ENCODE results near the gene MBD1.
A peak's percentile ranks its signal among the peaks of the same experiment; 100 is the strongest.
"Not testable (repeated sequence)": the region's sequence is repeated elsewhere in the genome, so short reads cannot be mapped to it uniquely, and the experiment has no call there.

The MBD1 gene

GRCh38 chr18:50297621-50298442 is 16.5 kb upstream of the MBD1 start:
- DNase-seq (ENCODE audit: low read depth), result no peak
- peak overlapping the region; percentile 52 for H3K4me3 ChIP-seq (ENCODE audit: low read depth, low read length)

GRCh38 chr18:50293039-50293438 is 11.7 kb upstream of the MBD1 start:
- no peak for DNase-seq (ENCODE audit: low read depth)
- H3K4me3 ChIP-seq (ENCODE audit: low read depth, low read length), result no peak overlapping the region

GRCh38 chr18:50289108-50289443 is 7.8 kb upstream of the MBD1 start:
- H3K4me3 ChIP-seq (ENCODE audit: low read depth, low read length), result no peak overlapping the region
- no peak for DNase-seq (ENCODE audit: low read depth)

GRCh38 chr18:50288348-50289107 is 7.2 kb upstream of the MBD1 start:
- DNase-seq (ENCODE audit: low read depth), result not testable (repeated sequence)
- peak overlapping the region; percentile 93 for H3K4me3 ChIP-seq (ENCODE audit: low read depth, low read length)

- peak; percentile 99 for DNase-seq (ENCODE audit: low read depth)
These were observed 6.4 kb upstream of the MBD1 start, which contains the start of gene CXXC1 for GRCh38 chr18:50287441-50288347. TSS of gene CXXC1 (minus strand) at chr18:50287692. CDS start at chr18:50287589, 103 bp downstream.

GRCh38 chr18:50287028-50287440 is 5.7 kb upstream of the MBD1 start:
- DNase-seq (ENCODE audit: low read depth), result no peak
- peak overlapping the region; percentile 93 for H3K4me3 ChIP-seq (ENCODE audit: low read depth, low read length)

More at GRCh38 chr18:50287441-50288347, 6.4 kb upstream of the MBD1 start, which contains the start of gene CXXC1:
- peak within 1 kb of the TSS; percentile 93 for H3K4me3 ChIP-seq (ENCODE audit: low read depth, low read length)

- H3K4me3 ChIP-seq (ENCODE audit: low read depth, low read length), result peak overlapping the region; percentile 93
- DNase-seq (ENCODE audit: low read depth), result no peak
These were observed 5.2 kb upstream of the MBD1 start for GRCh38 chr18:50286391-50287027.

GRCh38 chr18:50285631-50286321 is 4.5 kb upstream of the MBD1 start:
- no peak for DNase-seq (ENCODE audit: low read depth)
- H3K4me3 ChIP-seq (ENCODE audit: low read depth, low read length), result no peak overlapping the region

- no peak for DNase-seq (ENCODE audit: low read depth)
- H3K4me3 ChIP-seq (ENCODE audit: low read depth, low read length), result no peak overlapping the region
These were observed 3.7 kb upstream of the MBD1 start for GRCh38 chr18:50285071-50285470.

- no peak for DNase-seq (ENCODE audit: low read depth)
- no peak overlapping the region for H3K4me3 ChIP-seq (ENCODE audit: low read depth, low read length)
These were observed 3.0 kb upstream of the MBD1 start for GRCh38 chr18:50284255-50284885.

- DNase-seq (ENCODE audit: low read depth), result no peak
- no peak overlapping the region for H3K4me3 ChIP-seq (ENCODE audit: low read depth, low read length)
These were observed 2.3 kb upstream of the MBD1 start for GRCh38 chr18:50283469-50284209.

GRCh38 chr18:50282521-50283335 is 1.4 kb upstream of the MBD1 start:
- DNase-seq (ENCODE audit: low read depth), result no peak
- no peak overlapping the region for H3K4me3 ChIP-seq (ENCODE audit: low read depth, low read length)

GRCh38 chr18:50281972-50282520 is 723 bp upstream of the MBD1 start:
- H3K4me3 ChIP-seq (ENCODE audit: low read depth, low read length), result peak overlapping the region; percentile 96
- DNase-seq (ENCODE audit: low read depth), result no peak

GRCh38 chr18:50280707-50281294 is 522 bp downstream of the MBD1 start:
- peak overlapping the region; percentile 96 for H3K4me3 ChIP-seq (ENCODE audit: low read depth, low read length)
- DNase-seq (ENCODE audit: low read depth), result no peak

- peak overlapping the region; percentile 96 for H3K4me3 ChIP-seq (ENCODE audit: low read depth, low read length)
- DNase-seq (ENCODE audit: low read depth), result no peak
These were observed 1.6 kb downstream of the MBD1 start for GRCh38 chr18:50279752-50280151.

- no peak for DNase-seq (ENCODE audit: low read depth)
These were observed 3.4 kb downstream of the MBD1 start for GRCh38 chr18:50277942-50278341.

More at GRCh38 chr18:50277942-50278341, 3.4 kb downstream of the MBD1 start:
- no peak overlapping the region for H3K4me3 ChIP-seq (ENCODE audit: low read depth, low read length)

Measured in skeletal muscle cell (primary cell).